Naive thymus-derived CD8-positive, alpha-beta T cell (primary cell): Measurements from ENCODE around the gene STX5. TPM values are rescaled to one million over a fixed set of nuclear protein-coding genes. Genes with fewer than 3 reads are reported as not detected.
"Not testable (repeated sequence)": the region's sequence is repeated elsewhere in the genome, so short reads cannot be mapped to it uniquely, and the experiment has no call there.

ENCODE experiments used
- ATAC-seq, 2 donors: fragments of 150-1000 bp; cut with Tn5 transposase in 1 of 2; sonication (Bioruptor Pico), chemical (Tn5 transposase) in 1 of 2; 1 replicate in 1 of 2; 2 replicates in 1 of 2; pipeline ENCODE4 v1.10.0; 2021; ENCODE audit warnings: mild to moderate bottlenecking in 2 of 2, moderate library complexity in 2 of 2
- POLR2A ChIA-PET: fragments of 350-600 bp; sonication (Branson Sonifier 250); formaldehyde crosslinking; loops from one replicate; lab custom pipeline; 2021; ENCODE audit warnings: antibody characterized with exemption; lab: Charles Lee
- DNase-seq, 10 donors: peaks; one replicate each; pipeline versions ENCODE4 v3.0.0 to v3.0.0-alpha.2; 2020 to 2022
- H3K27ac Mint-ChIP-seq, 10 donors: one replicate each; pipeline ENCODE4 v1.8.0; 2020 to 2022; ENCODE audit warnings: mild to moderate bottlenecking in 10 of 10, mixed read lengths in 10 of 10, moderate library complexity in 4 of 10, inconsistent platforms in 1 of 10
- H3K27me3 Mint-ChIP-seq, 5 donors: one replicate each; pipeline ENCODE4 v1.8.0; 2021 to 2022; ENCODE audit warnings: mixed read lengths in 5 of 5
- H3K36me3 Mint-ChIP-seq, 3 donors: one replicate each; pipeline ENCODE4 v1.8.0; 2020 to 2022; ENCODE audit warnings: mixed read lengths in 3 of 3, mild to moderate bottlenecking in 2 of 3, inconsistent platforms in 1 of 3
- H3K4me1 Mint-ChIP-seq, 4 donors: one replicate each; pipeline ENCODE4 v1.8.0; 2021 to 2022; ENCODE audit warnings: mixed read lengths in 4 of 4
- H3K4me3 Mint-ChIP-seq, 10 donors: one replicate each; pipeline ENCODE4 v1.8.0; 2020 to 2022; ENCODE audit warnings: mild to moderate bottlenecking in 10 of 10, mixed read lengths in 10 of 10, moderate library complexity in 6 of 10, inconsistent platforms in 1 of 10
- H3K9me3 Mint-ChIP-seq, 9 donors: one replicate each; pipeline ENCODE4 v1.8.0; 2020 to 2022; ENCODE audit warnings: mixed read lengths in 9 of 9, mild to moderate bottlenecking in 3 of 9, inconsistent platforms in 1 of 9, moderate library complexity in 1 of 9
- polyA plus RNA-seq, 3 donors: library from polyadenylated mRNA; unstranded; fragments of 300-500 nt; fragmentation: Illumina TruSeq; gene quantifications; one replicate each; pipeline ENCODE4 v1.2.3, GENCODE V29; 2021
- total RNA-seq, 8 experiments: library from RNA in 2 of 8; stranded (reverse) in 2 of 8; gene quantifications; one replicate each; pipeline ENCODE4 v1.2.3 and lab custom pipeline; 2021 to 2026

The STX5 gene
- total and polyA plus RNA-seq, 5 experiments from 2014 or later = 25.4 to 61.7 (median 30.4) TPM

DNA sequence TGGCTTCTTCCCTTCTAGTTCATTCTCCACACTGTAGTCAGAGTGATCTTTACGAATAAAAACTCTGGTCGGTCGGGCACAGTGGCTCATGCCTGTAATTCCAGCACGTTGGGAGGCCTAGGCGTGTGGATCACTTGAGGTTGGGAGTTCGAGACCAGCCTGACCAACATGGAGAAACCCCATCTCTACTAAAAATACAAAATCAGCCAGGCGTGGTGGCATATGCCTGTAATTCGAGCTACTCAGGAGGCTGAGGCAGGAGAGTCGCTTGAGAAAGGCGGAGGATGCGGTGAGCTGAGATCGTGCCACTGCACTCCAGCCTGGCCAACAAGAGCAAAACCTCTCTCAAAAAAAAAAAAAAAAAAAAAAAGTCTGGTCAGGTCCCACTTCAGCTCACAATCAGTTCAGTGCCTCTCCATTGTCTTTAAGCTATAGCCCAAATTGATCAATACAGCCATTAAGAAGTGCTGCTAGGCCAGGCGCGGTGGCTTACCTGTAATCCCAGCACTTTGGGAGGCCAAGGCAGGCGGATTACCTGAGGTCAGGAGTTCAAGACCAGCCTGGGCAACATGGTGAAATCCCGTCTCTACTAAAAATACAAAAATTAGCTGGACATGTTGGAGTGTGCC, 29.8 kb upstream of the STX5 start:
- POLR2A ChIA-PET = interaction anchor here (0.7 to 4.0 kb wide), 11 partner anchors 10 to 270 kb away, joined by 3 to 51 read pairs (median 6); partner anchors contain the start of genes HNRNPUL2, POLR2G, TMEM179B and TTC9C
- DNase-seq, H3K27me3 Mint-ChIP-seq, H3K9me3 Mint-ChIP-seq, H3K4me3 Mint-ChIP-seq, ATAC-seq, H3K36me3 Mint-ChIP-seq: not testable (repeated sequence)
- peaks cover 7 to 20% (median 9%) of the 10 kb centered on the region in 4 donors for H3K4me1 Mint-ChIP-seq
- peak overlapping the region in 1 of 10 donors; percentile 62 for H3K27ac Mint-ChIP-seq

GRCh38 chr11:62860835-62861563, 29.1 kb upstream of the STX5 start:
- Mint-ChIP-seq H3K27me3 (peaks cover 0 to under 1% (median 0%) of the 10 kb centered on the region in 5 donors), H3K4me3 (no peak overlapping the region), H3K9me3 (no peaks in the 10 kb centered on the region), H3K27ac (peak overlapping the region in 1 of 10 donors; percentile 34), H3K4me1 (peaks cover 8 to 26% (median 14%) of the 10 kb centered on the region in 4 donors), H3K36me3 (no peaks in the 10 kb centered on the region)
- POLR2A ChIA-PET = interaction anchor here (1.2 to 4.0 kb wide), 6 partner anchors 10 to 270 kb away, joined by 3 to 51 read pairs (median 8); partner anchors contain the start of genes POLR2G, TMEM179B and TUT1
- no peak for DNase-seq
- ATAC-seq = no peak

DNA sequence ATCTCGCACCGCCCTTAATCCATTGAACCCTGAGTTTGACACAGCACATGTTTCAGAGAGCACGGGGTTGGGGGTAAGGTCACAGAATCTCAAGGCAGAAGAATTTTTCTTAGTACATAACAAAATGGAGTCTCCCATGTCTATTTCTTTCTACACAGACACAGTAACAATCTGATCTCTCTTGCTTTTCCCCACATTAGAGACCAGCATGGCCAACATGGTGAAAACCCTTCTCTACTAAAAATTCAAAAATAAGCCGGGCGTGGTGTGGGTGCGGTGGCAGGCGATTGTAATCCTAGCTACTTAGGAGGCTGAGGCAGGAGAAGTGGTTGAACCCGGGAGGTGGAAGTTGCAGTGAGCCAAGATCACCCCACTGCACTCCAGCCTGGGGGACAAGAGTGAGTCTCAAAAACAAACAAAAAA, 27.4 kb upstream of the STX5 start:
- H3K4me3 Mint-ChIP-seq, POLR2A ChIA-PET, DNase-seq, H3K27me3 Mint-ChIP-seq, H3K9me3 Mint-ChIP-seq, ATAC-seq: not testable (repeated sequence)
- Mint-ChIP-seq H3K27ac (peak overlapping the region in 2 of 10 donors; percentile 54 to 74), H3K36me3 (peaks cover 6 to 13% (median 9%) of the 10 kb centered on the region in 3 donors), H3K4me1 (peaks cover 19 to 36% (median 29%) of the 10 kb centered on the region in 4 donors)

DNA sequence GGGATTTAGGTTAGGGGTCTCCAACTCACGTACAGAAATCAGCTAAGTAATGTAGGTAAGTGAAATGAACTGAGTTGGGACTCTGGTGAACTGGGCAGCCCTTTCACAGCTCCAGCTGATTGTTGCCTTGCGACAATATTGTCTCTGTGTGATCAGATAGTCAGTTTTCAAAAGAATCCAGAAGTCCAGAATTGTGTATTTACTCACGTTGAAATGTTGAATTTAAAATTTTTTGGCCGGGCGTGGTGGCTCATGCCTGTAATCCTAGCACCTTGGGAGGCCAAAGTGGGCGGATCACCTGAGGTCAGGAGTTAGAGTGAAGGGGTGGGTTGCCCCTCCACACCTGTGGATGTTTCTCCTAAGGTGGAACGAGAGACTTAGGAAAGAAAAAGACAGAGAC, 26.4 kb upstream of the STX5 start:
- ATAC-seq (no peak), DNase-seq (no peak)
- peaks cover 13 to 24% (median 17%) of the 10 kb centered on the region in 3 donors for H3K36me3 Mint-ChIP-seq
- peaks cover 0 to 3% (median 0%) of the 10 kb centered on the region in 9 donors for H3K9me3 Mint-ChIP-seq
- peak overlapping the region in 2 of 10 donors; percentile 22 to 62 for H3K27ac Mint-ChIP-seq
- H3K4me3 Mint-ChIP-seq = peak overlapping the region in 2 of 10 donors; percentile 18 to 72
- POLR2A ChIA-PET = interaction anchor here (1.1 to 10.6 kb wide), 7 partner anchors 15 to 130 kb away, joined by 4 to 479 read pairs (median 10); partner anchors contain the start of genes POLR2G, SLC3A2, STX5 and TEX54
- H3K4me1 Mint-ChIP-seq = peaks cover 24 to 46% (median 40%) of the 10 kb centered on the region in 4 donors
- H3K27me3 Mint-ChIP-seq = peaks cover 0 to 4% (median 0%) of the 10 kb centered on the region in 5 donors

DNA sequence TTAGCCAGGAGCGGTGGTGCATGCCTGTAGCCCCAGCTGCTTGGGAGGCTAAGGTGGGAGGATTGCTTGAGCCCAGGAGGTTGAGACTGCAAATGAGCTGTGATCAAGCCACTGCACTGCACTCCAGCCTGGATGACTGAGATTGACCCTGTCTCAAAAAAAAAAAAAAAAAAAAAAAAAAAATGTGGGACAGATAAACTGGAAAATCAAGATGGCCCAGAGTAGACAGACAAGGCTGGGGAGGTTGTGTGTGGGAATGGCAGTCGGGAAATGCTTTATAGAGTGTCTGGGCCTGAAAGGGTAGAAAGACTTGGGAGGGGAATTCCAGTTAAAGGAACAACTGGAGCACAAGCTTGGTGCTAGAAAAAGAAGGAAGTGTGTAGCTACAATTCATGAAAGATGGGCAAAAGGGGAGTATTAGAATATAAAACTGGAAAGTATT, 25.7 kb upstream of the STX5 start:
- Mint-ChIP-seq H3K4me1 (peaks cover 27 to 49% (median 43%) of the 10 kb centered on the region in 4 donors), H3K9me3 (peaks cover 0 to 3% (median 0%) of the 10 kb centered on the region in 9 donors), H3K27ac (peak overlapping the region in 2 of 10 donors; percentile 27 to 38), H3K36me3 (peaks cover 13 to 30% (median 22%) of the 10 kb centered on the region in 3 donors), H3K4me3 (peak overlapping the region in 8 of 10 donors; percentile 4 to 99 (median 50)), H3K27me3 (peaks cover 0 to 4% (median 0%) of the 10 kb centered on the region in 5 donors)
- ATAC-seq (no peak), DNase-seq (no peak)
- POLR2A ChIA-PET = interaction anchor here (0.6 to 10.6 kb wide), 13 partner anchors 14 to 256 kb away, joined by 4 to 479 read pairs (median 12); partner anchors contain the start of genes BSCL2, GNG3, MTA2 and NXF1

DNA sequence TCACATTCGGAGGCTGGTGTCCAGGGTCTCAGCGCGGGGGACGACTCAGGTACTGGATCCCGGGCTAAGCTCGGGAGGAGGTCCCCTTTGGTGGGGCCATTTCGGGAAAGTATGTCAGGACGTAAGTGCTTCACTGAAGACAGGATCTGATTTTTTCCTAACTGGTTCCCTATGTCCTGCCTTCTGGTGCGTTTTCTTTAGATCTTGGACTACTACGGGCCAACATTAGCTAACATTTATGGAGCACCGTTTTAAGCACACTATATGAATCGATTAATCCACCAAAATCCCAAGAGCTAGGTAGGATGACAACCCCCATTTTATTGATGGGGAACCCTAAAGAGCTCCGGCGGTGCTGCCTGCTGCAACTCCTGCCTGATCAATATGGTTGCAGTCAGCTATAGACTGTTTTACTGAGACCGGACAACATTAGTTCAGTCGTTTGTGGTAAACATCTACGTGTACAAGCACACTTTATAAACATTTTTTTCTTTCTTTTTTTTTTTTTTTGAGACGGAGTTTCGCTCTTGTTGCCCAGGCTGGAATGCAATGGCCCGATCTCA, 24.6 kb upstream of the STX5 start:
- H3K27me3 Mint-ChIP-seq = peaks cover 0 to 4% (median 0%) of the 10 kb centered on the region in 5 donors
- ATAC-seq (no peak), DNase-seq (no peak)
- H3K4me1 Mint-ChIP-seq = peaks cover 33 to 55% (median 51%) of the 10 kb centered on the region in 4 donors
- peaks cover 0 to 3% (median 0%) of the 10 kb centered on the region in 9 donors for H3K9me3 Mint-ChIP-seq
- POLR2A ChIA-PET = interaction anchor here (0.7 to 10.6 kb wide), 37 partner anchors 8 to 1922 kb away, joined by 3 to 479 read pairs (median 7); partner anchors contain the start of genes BSCL2, C11orf98, CSKMT and EEF1G
- peak overlapping the region; percentile 88 to 99 (median 98) for H3K27ac Mint-ChIP-seq
- peak overlapping the region; percentile 95 to 99 (median 98) for H3K4me3 Mint-ChIP-seq
- H3K36me3 Mint-ChIP-seq = peaks cover 13 to 42% (median 22%) of the 10 kb centered on the region in 3 donors

GRCh38 chr11:62855571-62856332, 23.9 kb upstream of the STX5 start:
- peak; percentile 94 to 99 (median 98) for DNase-seq
- Mint-ChIP-seq H3K27ac (peak overlapping the region; percentile 88 to 99 (median 98)), H3K4me3 (peak overlapping the region; percentile 95 to 99 (median 98)), H3K36me3 (peaks cover 13 to 42% (median 22%) of the 10 kb centered on the region in 3 donors), H3K4me1 (peaks cover 33 to 54% (median 52%) of the 10 kb centered on the region in 4 donors), H3K9me3 (peaks cover 0 to 3% (median 0%) of the 10 kb centered on the region in 9 donors), H3K27me3 (peaks cover 0 to 4% (median 0%) of the 10 kb centered on the region in 5 donors)
- peak; percentile 87 to 90 for ATAC-seq
- POLR2A ChIA-PET = interaction anchor here (0.6 to 10.6 kb wide), 50 partner anchors 9 to 1923 kb away, joined by 3 to 479 read pairs (median 5); partner anchors contain the start of genes BSCL2, C11orf98, CSKMT and EEF1G

- H3K9me3 Mint-ChIP-seq = peaks cover 0 to 3% (median 0%) of the 10 kb centered on the region in 9 donors
- peaks cover 0 to 4% (median 0%) of the 10 kb centered on the region in 5 donors for H3K27me3 Mint-ChIP-seq
- ATAC-seq (peak in 1 of 2 donors; percentile 1), DNase-seq (no peak)
- POLR2A ChIA-PET = interaction anchor here (0.5 to 10.6 kb wide), 49 partner anchors 9 to 1923 kb away, joined by 3 to 479 read pairs (median 5); partner anchors contain the start of genes BSCL2, C11orf98, CSKMT and EEF1G
- H3K27ac Mint-ChIP-seq = peak overlapping the region; percentile 88 to 99 (median 98)
- peaks cover 13 to 42% (median 22%) of the 10 kb centered on the region in 3 donors for H3K36me3 Mint-ChIP-seq
- H3K4me3 Mint-ChIP-seq = peak overlapping the region; percentile 95 to 99 (median 98)
- peaks cover 33 to 60% (median 53%) of the 10 kb centered on the region in 4 donors for H3K4me1 Mint-ChIP-seq
Measured at GRCh38 chr11:62854825-62855570, 23.1 kb upstream of the STX5 start.

DNA sequence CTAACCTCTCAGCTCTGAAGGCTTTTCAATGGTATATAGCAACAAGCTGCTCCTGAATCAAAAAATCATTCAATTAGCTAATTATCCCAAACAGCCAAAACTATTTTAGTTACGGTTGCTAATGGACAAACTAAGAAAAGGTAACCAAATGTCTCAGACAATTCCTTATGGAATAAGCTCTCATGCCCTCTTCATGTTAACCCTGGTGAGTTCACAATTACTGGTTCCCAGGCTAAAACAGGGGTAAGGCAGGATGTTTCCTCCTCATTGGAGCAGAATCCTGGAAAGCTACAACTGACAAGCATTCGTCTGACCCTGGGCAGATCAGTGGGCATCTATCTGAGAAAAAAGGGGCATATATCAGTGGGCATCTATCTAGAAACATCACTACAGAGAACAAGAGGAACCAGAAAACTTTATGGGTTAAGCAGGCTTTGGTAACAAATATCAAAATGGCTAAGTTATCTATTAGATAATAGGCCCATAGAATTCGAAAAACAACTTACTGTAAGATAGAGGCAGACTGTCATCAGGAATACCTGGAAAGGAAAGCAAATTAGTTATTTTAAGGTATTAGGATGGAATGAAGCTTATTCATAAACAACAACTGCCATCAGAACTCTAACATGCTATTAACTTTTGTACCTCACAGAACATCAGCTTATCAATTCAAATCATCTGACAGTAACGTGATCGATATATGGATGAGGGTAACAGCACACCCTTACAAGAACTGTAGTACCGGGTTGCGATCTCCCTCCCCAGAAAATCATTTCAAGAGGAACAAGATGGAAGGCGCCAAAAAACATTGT, 22.4 kb upstream of the STX5 start:
- POLR2A ChIA-PET = interaction anchor here (0.5 to 10.6 kb wide), 24 partner anchors 11 to 1362 kb away, joined by 3 to 479 read pairs (median 9); partner anchors contain the start of genes BSCL2, C11orf98, CSKMT and FERMT3
- peaks cover 33 to 63% (median 53%) of the 10 kb centered on the region in 4 donors for H3K4me1 Mint-ChIP-seq

More for the DNA sequence above, 22.4 kb upstream of the STX5 start:
- H3K9me3 Mint-ChIP-seq = peaks cover 0 to 3% (median 0%) of the 10 kb centered on the region in 9 donors
- H3K27me3 Mint-ChIP-seq = peaks cover 0 to 4% (median 0%) of the 10 kb centered on the region in 5 donors
- DNase-seq (no peak), ATAC-seq (no peak)
- peak overlapping the region; percentile 88 to 99 (median 98) for H3K27ac Mint-ChIP-seq
- H3K36me3 Mint-ChIP-seq = peaks cover 13 to 42% (median 22%) of the 10 kb centered on the region in 3 donors
- H3K4me3 Mint-ChIP-seq = peak overlapping the region; percentile 95 to 99 (median 98)
